IPS DF 4.7 (cell line): ENCODE results near the gene TAB3.
"Not testable (repeated sequence)": the region's sequence is repeated elsewhere in the genome, so short reads cannot be mapped to it uniquely, and the experiment has no call there.

Experiments
- DNase-seq: peaks from one replicate; pipeline ENCODE4 v3.0.0-alpha.2; 2013; ENCODE audit warnings: low spot score; ENCODE audit errors: extremely low read depth

Gene TAB3

GRCh38 chrX:30816079-30816478 lies 73.0 kb downstream of the TAB3 start:
- DNase-seq = no peak

GRCh38 chrX:30814978-30815377 lies 74.1 kb downstream of the TAB3 start:
- no peak for DNase-seq

- DNase-seq = no peak
Measured at GRCh38 chrX:30812326-30812725, 76.7 kb downstream of the TAB3 start.

GRCh38 chrX:30806187-30806728 lies 82.8 kb downstream of the TAB3 start:
- DNase-seq = no peak

GRCh38 chrX:30804462-30804861 lies 84.6 kb downstream of the TAB3 start:
- DNase-seq = no peak

- no peak for DNase-seq
Measured at GRCh38 chrX:30800901-30801300, 88.2 kb downstream of the TAB3 start.

- no peak for DNase-seq
Measured at GRCh38 chrX:30799327-30799726, 89.7 kb downstream of the TAB3 start.

GRCh38 chrX:30798810-30799209 lies 90.2 kb downstream of the TAB3 start:
- no peak for DNase-seq

- not testable (repeated sequence) for DNase-seq
Measured at GRCh38 chrX:30797301-30797700, 91.8 kb downstream of the TAB3 start.

- DNase-seq = no peak
Measured at GRCh38 chrX:30795981-30796958, 92.8 kb downstream of the TAB3 start.

- no peak for DNase-seq
Measured at GRCh38 chrX:30794497-30794896, 94.6 kb downstream of the TAB3 start.

- DNase-seq = no peak
Measured at GRCh38 chrX:30793767-30794103, 95.3 kb downstream of the TAB3 start.

GRCh38 chrX:30793075-30793766 lies 95.8 kb downstream of the TAB3 start:
- DNase-seq = no peak

- no peak for DNase-seq
Measured at GRCh38 chrX:30791296-30792278, 97.5 kb downstream of the TAB3 start.

GRCh38 chrX:30787012-30787411 lies 102.0 kb downstream of the TAB3 start:
- DNase-seq = no peak

- no peak for DNase-seq
Measured at GRCh38 chrX:30786374-30786773, 102.7 kb downstream of the TAB3 start.

GRCh38 chrX:30781711-30782444 lies 107.2 kb downstream of the TAB3 start:
- no peak for DNase-seq

GRCh38 chrX:30779453-30780030 lies 109.5 kb downstream of the TAB3 start:
- DNase-seq = no peak

GRCh38 chrX:30777575-30777974 lies 111.5 kb downstream of the TAB3 start:
- no peak for DNase-seq
